ENCODE results near the gene C1R. TPM values are rescaled to one million over a fixed set of nuclear protein-coding genes. Genes with fewer than 3 reads are reported as not detected.

The C1R gene
- total RNA-seq, 1 experiment from 2014 or later: 11.5 TPM

DNA sequence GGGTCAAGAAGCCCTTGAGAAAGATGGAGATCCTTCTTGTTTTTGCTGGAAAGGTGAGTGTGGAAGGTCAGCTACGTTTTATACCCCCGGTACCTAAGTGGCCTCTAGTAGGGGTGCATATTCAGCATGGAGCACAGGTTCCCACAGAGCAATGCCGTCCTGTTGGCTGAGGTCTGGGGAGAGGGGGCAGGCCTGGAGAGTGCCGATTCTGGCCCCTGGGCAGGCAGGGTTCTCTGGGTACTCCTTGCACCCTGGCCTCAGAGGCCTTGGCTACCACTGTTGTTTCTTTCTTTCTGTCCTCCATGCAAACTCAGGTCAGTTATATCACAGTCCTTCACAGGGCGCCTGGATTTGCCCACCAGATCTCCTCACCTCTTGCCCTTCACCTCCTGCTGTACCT, 27.9 kb upstream of the C1R start:
- Histone ChIP-seq H2AK5ac (ENCODE audit: insufficient read length, low read length) (no peak overlapping the region), H3K9me3 (ENCODE audit: control insufficient read depth, low read depth, low read length) (no peaks in the 10 kb centered on the region), H4K5ac (ENCODE audit: insufficient read length, low read depth, low read length) (no peak overlapping the region), H3K27ac (ENCODE audit: insufficient read length, low read depth, low read length) (no peak overlapping the region), H2BK120ac (ENCODE audit: low read depth, low read length, poor library complexity, severe bottlenecking) (no peak overlapping the region), H2BK20ac (ENCODE audit: low read depth, low read length, poor library complexity, severe bottlenecking) (no peak overlapping the region), H2BK12ac (ENCODE audit: insufficient read length, low read depth, low read length) (no peak overlapping the region), H4K20me1 (ENCODE audit: control insufficient read depth, insufficient read depth, insufficient read length) (no peaks in the 10 kb centered on the region), H3T11ph (ENCODE audit: low read length) (no peak overlapping the region), H3K23me2 (ENCODE audit: insufficient read length, low read depth, low read length, poor library complexity, severe bottlenecking) (no peaks in the 10 kb centered on the region), H2AFZ (ENCODE audit: low read length) (no peak overlapping the region), H2BK15ac (ENCODE audit: low read depth, low read length) (no peak overlapping the region), H3K23ac (ENCODE audit: insufficient read length, low read depth, low read length) (no peak overlapping the region), H2BK5ac (ENCODE audit: insufficient read length, low read length) (no peak overlapping the region), H3K14ac (ENCODE audit: insufficient read depth, low read length) (no peak overlapping the region), H3K27me3 (ENCODE audit: insufficient read depth, low read length) (no peaks in the 10 kb centered on the region), H3K4ac (ENCODE audit: low read depth, low read length) (no peak overlapping the region), H3K4me2 (ENCODE audit: insufficient read depth, insufficient read length, low read length) (no peak overlapping the region), H4K8ac (replicated peaks; ENCODE audit: insufficient read length, low read depth, low read length) (no peak overlapping the region), H3K18ac (ENCODE audit: insufficient read length, low read depth, low read length) (no peak overlapping the region), H4K91ac (ENCODE audit: insufficient read length, low read depth, low read length) (no peak overlapping the region), H3K79me1 (ENCODE audit: insufficient read depth, low read depth, low read length, poor library complexity, severe bottlenecking) (no peaks in the 10 kb centered on the region), H3K4me1 (ENCODE audit: insufficient read depth, low read length) (no peaks in the 10 kb centered on the region), H3K79me2 (ENCODE audit: insufficient read depth, low read length) (no peaks in the 10 kb centered on the region), H3K9ac (ENCODE audit: extremely low read depth, insufficient read length, low read length) (no peak overlapping the region), H3K56ac (ENCODE audit: insufficient read length, low read depth, low read length) (no peak overlapping the region)
- peak overlapping the region in 1 of 3 experiments; percentile 57; a peak in 1 of 7 replicates for H3K27ac Mint-ChIP-seq
- no peaks in the 10 kb centered on the region; a peak in 1 of 7 replicates for H3K36me3 Mint-ChIP-seq (ENCODE audit: insufficient read depth in 1 of 3, low read depth in 3 of 3)
- TF ChIP-seq, protein P1, sequence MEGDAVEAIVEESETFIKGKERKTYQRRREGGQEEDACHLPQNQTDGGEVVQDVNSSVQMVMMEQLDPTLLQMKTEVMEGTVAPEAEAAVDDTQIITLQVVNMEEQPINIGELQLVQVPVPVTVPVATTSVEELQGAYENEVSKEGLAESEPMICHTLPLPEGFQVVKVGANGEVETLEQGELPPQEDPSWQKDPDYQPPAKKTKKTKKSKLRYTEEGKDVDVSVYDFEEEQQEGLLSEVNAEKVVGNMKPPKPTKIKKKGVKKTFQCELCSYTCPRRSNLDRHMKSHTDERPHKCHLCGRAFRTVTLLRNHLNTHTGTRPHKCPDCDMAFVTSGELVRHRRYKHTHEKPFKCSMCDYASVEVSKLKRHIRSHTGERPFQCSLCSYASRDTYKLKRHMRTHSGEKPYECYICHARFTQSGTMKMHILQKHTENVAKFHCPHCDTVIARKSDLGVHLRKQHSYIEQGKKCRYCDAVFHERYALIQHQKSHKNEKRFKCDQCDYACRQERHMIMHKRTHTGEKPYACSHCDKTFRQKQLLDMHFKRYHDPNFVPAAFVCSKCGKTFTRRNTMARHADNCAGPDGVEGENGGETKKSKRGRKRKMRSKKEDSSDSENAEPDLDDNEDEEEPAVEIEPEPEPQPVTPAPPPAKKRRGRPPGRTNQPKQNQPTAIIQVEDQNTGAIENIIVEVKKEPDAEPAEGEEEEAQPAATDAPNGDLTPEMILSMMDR (conservative IDR thresholded peaks at IDR 0.05): no peak
- H3K9me3 Mint-ChIP-seq: no peaks in the 10 kb centered on the region
- DNase-seq: no peak
- peaks cover 3 to 11% of the 10 kb centered on the region in 2 experiments; a peak in 3 of 4 replicates for H3K4me1 Mint-ChIP-seq
- no peak overlapping the region for H3K4me3 Mint-ChIP-seq
- no CpG with 5 or more reads among the region's 5 CpGs for WGBS (ENCODE audit: extremely low coverage, insufficient read length, low lambda C conversion rate)
- peaks cover 8% of the 10 kb centered on the region for H3K27me3 Mint-ChIP-seq (ENCODE audit: low read depth)

Measured in H9 (cell line).